Breast epithelium (tissue), 4 donors: Measurements from ENCODE around the gene THSD4. TPM values are rescaled to one million over a fixed set of nuclear protein-coding genes. Genes with fewer than 3 reads are reported as not detected.
A peak's percentile ranks its signal among the peaks of the same experiment; 100 is the strongest.

Experiments
- DNase-seq, 2 donors: peaks; one replicate each; pipeline ENCODE4 v3.0.0-alpha.2; 2019; ENCODE audit warnings: low spot score in 2 of 2
- H3K27ac ChIP-seq, 2 donors: fragments of 200-600 bp; sonication (generic) in 1 of 2; one replicate each; pipeline ENCODE4 v1.5.1; 2016 to 2019; ENCODE audit warnings: mild to moderate bottlenecking in 1 of 2
- H3K27me3 ChIP-seq, 2 donors: fragments of 200-600 bp; sonication (generic) in 1 of 2; one replicate each; pipeline versions ENCODE4 v1.5.1 to v1.6.0; 2017 to 2019; ENCODE audit warnings: control low read depth in 1 of 2, mild to moderate bottlenecking in 1 of 2
- H3K36me3 ChIP-seq: fragments of 200-600 bp; one replicate; pipeline ENCODE4 v1.5.1; 2019
- H3K4me1 ChIP-seq, 2 donors: fragments of 200-600 bp; sonication (generic); one replicate each; pipeline ENCODE4 v1.5.1; 2016 to 2019; ENCODE audit warnings: control low read depth in 1 of 2
- H3K4me3 ChIP-seq, 3 donors: fragments of 200-600 bp; sonication (generic); 1 replicate in 2 of 3; 2 replicates in 1 of 3; pipeline ENCODE4 v1.5.1; 2016 to 2019; ENCODE audit warnings: mild to moderate bottlenecking in 3 of 3, moderate library complexity in 2 of 3
- H3K9me3 ChIP-seq, 2 donors: fragments of 200-600 bp; sonication (generic) in 1 of 2; one replicate each; pipeline ENCODE4 v1.5.1; 2016 to 2019; ENCODE audit warnings: control low read depth in 1 of 2
- POLR2A ChIP-seq: fragments of 450-650 bp; IDR thresholded peaks from one replicate; pipeline ENCODE4 v1.6.1; 2016; ENCODE audit warnings: antibody characterized with exemption, mild to moderate bottlenecking, moderate library complexity
- POLR2AphosphoS5 ChIP-seq, 3 donors: sonication (generic); formaldehyde crosslinking; IDR thresholded peaks; one replicate each; pipeline ENCODE4 v1.6.1; 2017; ENCODE audit warnings: antibody characterized with exemption in 3 of 3
- intact Hi-C: fragments of 100-400 bp; cut with DNase I; formaldehyde crosslinking; loops from one replicate; pipeline ENCODE4 v1.15.1; 2023; ENCODE audit warnings: low total_unique reads
- total RNA-seq, 3 donors: library from RNA; depleted of rRNA; stranded (reverse); fragments of >200 nt; gene quantifications; one replicate each; pipeline ENCODE4 v1.1.0, GENCODE V29; 2016
- TF ChIP-seq, protein P1 (sequence below), 3 donors: fragments of 450-650 bp; IDR thresholded peaks; one replicate each; pipeline ENCODE4 v1.5.1; 2016 to 2017; ENCODE audit warnings: antibody characterized with exemption in 3 of 3, mild to moderate bottlenecking in 3 of 3, moderate library complexity in 3 of 3

The THSD4 gene
- total RNA-seq, 3 donors from 2014 or later: 0.64 to 58.7 (median 41.3) TPM

DNA sequence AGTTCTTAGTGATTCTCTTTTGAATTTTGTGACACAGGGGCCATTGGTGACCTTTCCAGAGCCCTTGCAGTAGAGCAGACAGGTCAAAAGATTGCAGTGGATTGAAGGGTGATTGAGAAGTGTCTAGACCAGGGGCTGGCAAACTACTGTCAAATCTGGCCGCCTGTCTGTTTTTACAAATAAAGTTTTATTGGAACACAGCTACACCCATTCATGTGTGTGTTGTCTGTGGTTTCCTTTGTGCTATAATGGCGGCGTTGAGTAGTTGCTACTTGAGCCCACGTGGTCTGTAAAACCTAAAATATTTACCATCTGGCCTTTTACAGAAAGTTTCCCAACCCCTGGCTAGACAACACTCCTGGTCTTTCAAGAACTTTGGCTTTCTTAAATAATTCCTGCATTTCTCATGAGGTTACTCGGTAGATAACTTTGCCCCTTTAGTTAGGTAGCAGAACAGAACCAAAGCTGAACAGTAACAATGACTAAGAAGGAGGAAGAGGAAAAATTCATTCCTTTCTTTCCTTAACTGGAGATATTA is 430.0 kb downstream of the THSD4 start:
- H3K9me3 ChIP-seq: no peaks in the 10 kb centered on the region
- no peak overlapping the region for H3K4me3 ChIP-seq
- intact Hi-C loops: no loop called here
- H3K27me3 ChIP-seq: no peaks in the 10 kb centered on the region
- no peaks in the 10 kb centered on the region for H3K36me3 ChIP-seq
- DNase-seq: no peak
- no peaks in the 10 kb centered on the region for H3K4me1 ChIP-seq
- no peak for TF ChIP-seq POLR2A
- no peak for TF ChIP-seq POLR2AphosphoS5 (IDR thresholded peaks at IDR 0.05)
- TF ChIP-seq, protein P1, sequence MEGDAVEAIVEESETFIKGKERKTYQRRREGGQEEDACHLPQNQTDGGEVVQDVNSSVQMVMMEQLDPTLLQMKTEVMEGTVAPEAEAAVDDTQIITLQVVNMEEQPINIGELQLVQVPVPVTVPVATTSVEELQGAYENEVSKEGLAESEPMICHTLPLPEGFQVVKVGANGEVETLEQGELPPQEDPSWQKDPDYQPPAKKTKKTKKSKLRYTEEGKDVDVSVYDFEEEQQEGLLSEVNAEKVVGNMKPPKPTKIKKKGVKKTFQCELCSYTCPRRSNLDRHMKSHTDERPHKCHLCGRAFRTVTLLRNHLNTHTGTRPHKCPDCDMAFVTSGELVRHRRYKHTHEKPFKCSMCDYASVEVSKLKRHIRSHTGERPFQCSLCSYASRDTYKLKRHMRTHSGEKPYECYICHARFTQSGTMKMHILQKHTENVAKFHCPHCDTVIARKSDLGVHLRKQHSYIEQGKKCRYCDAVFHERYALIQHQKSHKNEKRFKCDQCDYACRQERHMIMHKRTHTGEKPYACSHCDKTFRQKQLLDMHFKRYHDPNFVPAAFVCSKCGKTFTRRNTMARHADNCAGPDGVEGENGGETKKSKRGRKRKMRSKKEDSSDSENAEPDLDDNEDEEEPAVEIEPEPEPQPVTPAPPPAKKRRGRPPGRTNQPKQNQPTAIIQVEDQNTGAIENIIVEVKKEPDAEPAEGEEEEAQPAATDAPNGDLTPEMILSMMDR (IDR thresholded peaks at IDR 0.05): no peak
- peak overlapping the region in 1 of 2 donors; percentile 40 for H3K27ac ChIP-seq

DNA sequence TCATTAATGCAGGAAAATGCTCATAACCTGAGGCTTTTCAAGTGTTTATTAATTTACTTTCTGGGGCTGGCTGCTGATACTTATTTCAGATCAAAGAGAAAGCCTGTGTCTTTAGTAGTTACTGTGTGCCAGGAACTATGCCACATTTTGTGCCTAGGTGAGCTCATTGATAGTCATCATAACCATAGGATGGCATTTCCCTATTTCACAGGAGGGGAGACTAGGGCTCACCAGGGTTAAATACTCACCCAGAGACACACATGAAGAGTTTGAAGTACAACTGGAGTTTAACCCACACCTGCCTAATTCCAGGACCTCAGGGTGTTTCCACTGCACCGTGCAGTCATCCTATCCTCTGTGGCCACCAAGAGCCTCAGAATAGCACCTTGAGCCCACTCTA is 430.7 kb downstream of the THSD4 start:
- TF ChIP-seq POLR2A (no peak), POLR2AphosphoS5 (IDR thresholded peaks at IDR 0.05) (no peak)
- TF ChIP-seq, protein P1 (IDR thresholded peaks at IDR 0.05): no peak
- H3K36me3 ChIP-seq: no peaks in the 10 kb centered on the region
- no peak overlapping the region for H3K4me3 ChIP-seq
- H3K9me3 ChIP-seq: no peaks in the 10 kb centered on the region
- no peaks in the 10 kb centered on the region for H3K4me1 ChIP-seq
- intact Hi-C loops: no loop called here
- peak overlapping the region; percentile 40 for H3K27ac ChIP-seq
- no peak for DNase-seq
- H3K27me3 ChIP-seq: no peaks in the 10 kb centered on the region

DNA sequence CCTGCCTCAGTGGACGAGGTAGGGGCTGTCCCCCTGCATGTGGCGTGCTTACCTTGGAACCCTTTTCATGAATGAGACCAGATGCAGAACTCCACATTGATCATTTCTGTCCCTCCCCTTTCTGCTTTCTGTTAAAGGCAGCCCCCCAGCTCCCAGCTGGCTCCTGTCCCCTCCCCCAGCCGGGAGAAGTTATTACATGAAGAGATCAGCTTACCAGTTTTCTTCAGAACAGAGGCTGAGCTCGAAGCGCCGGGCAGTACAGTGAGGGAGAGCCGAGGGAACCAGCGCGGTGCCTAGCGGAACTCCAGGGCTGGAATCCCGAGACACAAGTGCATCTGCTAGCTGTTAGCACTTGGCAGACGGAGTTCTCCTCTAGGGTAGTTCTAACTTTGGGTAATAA is 431.7 kb downstream of the THSD4 start:
- no peaks in the 10 kb centered on the region for H3K36me3 ChIP-seq
- TF ChIP-seq POLR2A (no peak), POLR2AphosphoS5 (IDR thresholded peaks at IDR 0.05) (no peak)
- TF ChIP-seq, protein P1 (IDR thresholded peaks at IDR 0.05): no peak
- H3K27me3 ChIP-seq: no peaks in the 10 kb centered on the region
- peak overlapping the region; percentile 19 to 34 for H3K27ac ChIP-seq
- peak overlapping the region in 2 of 3 donors; percentile 34 to 49 for H3K4me3 ChIP-seq
- no peaks in the 10 kb centered on the region for H3K9me3 ChIP-seq
- no peaks in the 10 kb centered on the region for H3K4me1 ChIP-seq
- DNase-seq: no peak
- intact Hi-C loops: no loop called here

DNA sequence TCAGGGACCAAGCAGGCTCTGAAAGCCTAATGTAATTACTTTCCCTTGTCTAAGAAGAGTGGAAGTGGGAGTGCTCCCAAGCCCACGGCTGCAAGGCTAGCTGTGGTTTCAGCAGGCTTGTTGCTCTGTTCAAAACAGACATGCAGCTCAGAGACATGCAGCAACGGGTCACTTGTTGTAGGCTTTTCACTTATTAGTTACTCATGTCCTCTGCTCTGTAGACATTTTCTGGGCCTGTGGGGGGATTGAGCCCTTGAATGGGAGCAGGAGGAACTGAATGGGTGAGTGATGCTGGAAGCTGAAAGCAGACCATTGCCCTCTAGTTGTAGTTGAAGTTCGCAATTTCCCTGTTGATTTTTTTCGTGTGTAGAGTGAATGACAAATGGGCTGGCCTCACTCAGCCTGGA is 433.1 kb downstream of the THSD4 start:
- H3K27me3 ChIP-seq: no peaks in the 10 kb centered on the region
- intact Hi-C loops: no loop called here
- H3K27ac ChIP-seq: peak overlapping the region; percentile 35 to 66

DNA sequence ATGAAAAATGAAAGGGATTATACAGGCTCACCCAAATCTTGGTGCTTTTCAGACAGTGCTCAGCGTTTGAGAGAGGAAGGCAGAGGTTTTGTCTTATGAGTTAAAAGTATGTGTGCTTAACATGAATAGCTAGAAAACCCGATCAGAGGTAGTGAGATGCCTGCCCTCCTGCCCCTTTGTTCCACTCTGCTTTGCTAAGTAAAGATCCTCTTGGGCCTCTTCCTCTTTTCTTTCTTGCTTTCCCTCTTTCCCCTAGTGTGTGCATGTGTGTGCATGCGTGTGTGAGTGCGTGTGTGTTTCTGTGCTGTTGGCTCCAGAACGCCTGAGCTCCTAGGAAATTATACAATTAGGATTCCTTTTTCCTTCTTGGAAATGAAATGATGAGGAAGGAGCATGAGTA is 433.8 kb downstream of the THSD4 start:
- no peaks in the 10 kb centered on the region for H3K27me3 ChIP-seq
- no peak for DNase-seq
- intact Hi-C loops: no loop called here
- peak overlapping the region; percentile 35 to 66 for H3K27ac ChIP-seq
- H3K9me3 ChIP-seq: no peaks in the 10 kb centered on the region
- no peaks in the 10 kb centered on the region for H3K36me3 ChIP-seq
- H3K4me3 ChIP-seq: peak overlapping the region in 2 of 3 donors; percentile 34 to 46
- TF ChIP-seq, protein P1 (IDR thresholded peaks at IDR 0.05): no peak
- no peak for TF ChIP-seq POLR2AphosphoS5 (IDR thresholded peaks at IDR 0.05)
- no peak for TF ChIP-seq POLR2A
- H3K4me1 ChIP-seq: no peaks in the 10 kb centered on the region

More for the DNA sequence above, 433.1 kb downstream of the THSD4 start:
- Histone ChIP-seq H3K4me3 (peak overlapping the region in 2 of 3 donors; percentile 34 to 46), H3K36me3 (no peaks in the 10 kb centered on the region), H3K9me3 (no peaks in the 10 kb centered on the region), H3K4me1 (no peaks in the 10 kb centered on the region)
- TF ChIP-seq POLR2AphosphoS5 (IDR thresholded peaks at IDR 0.05): no peak
- TF ChIP-seq, protein P1 (IDR thresholded peaks at IDR 0.05): no peak
- no peak for TF ChIP-seq POLR2A
- no peak for DNase-seq
